HG03571 (cell line): ENCODE measurements around the gene AZU1.

Experiments used
- ATAC-seq: cut with Tn5 transposase; IDR thresholded peaks from one replicate; pipeline ENCODE4 v1.9.1; 2021; ENCODE audit not compliant: unreplicated experiment

The AZU1 gene

DNA sequence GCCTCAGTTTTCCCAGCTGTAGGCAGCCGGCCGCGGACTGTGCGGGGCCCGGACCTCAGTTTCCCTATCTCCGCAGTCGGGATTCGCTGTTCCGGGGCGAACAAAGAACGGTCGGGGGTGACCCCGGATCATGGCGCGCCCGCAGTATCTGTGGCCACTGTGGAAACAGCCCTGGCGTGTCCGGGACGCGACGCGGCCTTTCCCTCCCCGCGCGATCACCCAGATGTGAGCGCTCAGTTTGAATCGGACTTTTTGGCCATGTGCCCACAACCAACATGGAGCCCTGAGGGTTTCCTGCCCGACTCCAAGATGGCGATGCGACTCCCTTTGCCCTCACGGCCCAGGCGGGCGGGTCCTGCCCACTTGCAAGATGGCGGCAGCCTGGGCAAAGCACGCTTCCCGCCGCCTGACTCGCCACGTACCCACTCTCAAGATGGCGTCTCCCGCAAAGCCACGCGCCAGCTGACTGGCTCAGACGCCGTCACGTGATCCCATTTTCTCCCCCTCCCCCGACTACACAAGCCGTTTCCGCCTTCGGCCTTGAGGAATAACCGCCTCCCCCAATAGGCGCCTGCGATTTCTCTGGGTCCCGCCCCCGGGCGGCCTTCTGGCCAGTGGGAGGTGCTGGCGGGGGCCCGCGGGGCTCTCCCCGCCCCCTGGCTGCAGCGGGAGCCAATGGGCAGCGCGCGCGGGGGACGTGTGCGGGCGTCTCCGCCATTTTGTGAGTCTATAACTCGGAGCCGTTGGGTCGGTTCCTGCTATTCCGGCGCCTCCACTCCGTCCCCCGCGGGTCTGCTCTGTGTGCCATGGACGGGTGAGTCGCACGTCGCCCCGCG lies 30.7 kb upstream of the AZU1 start, which contains the start of gene PTBP1:
PTBP1 (plus strand) TSS at position 761 of the 836 bp plus-strand sequence; CDS start at position 807, 46 bp downstream.
- ATAC-seq = peak; percentile 68

DNA sequence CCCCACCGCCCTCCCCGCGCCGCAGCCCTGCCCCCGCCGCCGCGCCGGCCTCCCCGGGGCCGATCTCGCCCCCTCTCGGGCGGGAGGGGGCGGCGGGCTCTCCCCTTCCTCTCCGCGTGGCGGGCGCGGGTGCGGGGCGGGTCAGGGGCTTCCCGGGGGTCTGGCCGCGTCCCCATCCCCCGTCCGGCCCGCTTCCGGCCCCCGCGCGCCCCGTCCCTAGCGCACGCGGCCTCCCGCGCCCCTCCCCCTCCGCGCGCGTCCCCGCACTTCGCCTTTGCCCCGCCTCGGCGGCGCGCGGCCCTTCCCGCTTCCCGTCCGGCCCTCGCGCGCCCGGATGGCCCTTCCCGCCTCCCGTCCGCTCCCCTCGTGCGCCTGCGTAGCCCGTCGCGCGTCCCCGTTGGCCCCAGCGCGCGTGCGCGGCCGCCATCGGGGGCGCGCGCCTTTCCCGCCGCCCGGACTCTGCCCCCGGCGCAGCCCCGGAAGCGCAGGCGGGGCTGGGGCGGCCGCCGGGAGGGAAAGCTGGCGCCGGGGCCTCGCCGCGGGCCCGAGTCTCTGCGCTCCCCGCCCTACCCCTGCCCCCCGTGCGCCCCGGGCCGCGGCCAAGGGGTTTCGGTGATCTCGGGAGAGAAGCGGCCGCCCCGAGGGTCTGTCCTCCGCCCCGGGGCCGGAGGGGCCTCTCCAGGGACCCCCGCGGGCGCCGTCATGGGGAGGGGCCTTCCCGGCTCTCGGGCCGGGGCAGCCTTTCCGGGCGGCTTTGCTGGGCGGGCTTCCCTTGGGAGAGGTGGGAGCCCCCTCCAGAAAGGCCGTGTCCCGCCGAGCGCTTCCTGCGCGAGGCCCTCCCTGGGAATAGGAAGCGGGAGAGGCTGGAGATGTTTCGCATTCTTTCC lies 29.9 kb upstream of the AZU1 start:
- ATAC-seq = peak; percentile 35

DNA sequence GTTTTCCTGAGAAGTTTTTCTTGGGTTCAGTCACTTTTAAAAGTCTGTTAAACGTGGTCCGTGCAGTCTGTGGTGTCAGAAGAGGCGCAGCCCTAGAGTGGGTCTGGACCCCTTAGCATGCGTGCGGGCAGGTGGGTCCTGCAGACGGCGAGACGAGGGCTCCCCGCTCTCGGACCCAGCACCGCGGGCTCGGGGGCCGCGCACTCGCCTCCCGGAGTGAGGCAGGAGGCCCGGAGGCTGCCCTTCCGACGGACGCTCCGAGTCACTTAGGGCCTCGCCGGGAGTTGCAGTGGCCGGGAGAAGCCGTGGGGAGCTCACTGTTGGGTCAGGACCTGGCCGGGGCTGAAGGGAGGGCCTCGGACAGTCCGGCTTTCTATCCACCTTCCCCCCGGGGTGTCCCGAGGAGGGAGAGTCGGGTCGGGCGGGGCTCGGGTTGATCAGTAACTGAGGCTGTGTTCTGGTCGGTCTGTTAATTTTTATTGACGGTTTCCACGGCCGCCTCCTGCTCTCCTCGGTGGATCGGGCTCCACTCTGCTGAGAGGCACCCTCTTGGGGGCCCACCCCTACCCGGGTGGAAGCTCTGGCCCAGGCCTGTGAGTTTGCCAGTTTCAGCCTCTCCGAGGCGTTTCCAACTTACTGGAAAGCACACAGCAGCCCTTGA lies 29.1 kb upstream of the AZU1 start:
- no peak for ATAC-seq

DNA sequence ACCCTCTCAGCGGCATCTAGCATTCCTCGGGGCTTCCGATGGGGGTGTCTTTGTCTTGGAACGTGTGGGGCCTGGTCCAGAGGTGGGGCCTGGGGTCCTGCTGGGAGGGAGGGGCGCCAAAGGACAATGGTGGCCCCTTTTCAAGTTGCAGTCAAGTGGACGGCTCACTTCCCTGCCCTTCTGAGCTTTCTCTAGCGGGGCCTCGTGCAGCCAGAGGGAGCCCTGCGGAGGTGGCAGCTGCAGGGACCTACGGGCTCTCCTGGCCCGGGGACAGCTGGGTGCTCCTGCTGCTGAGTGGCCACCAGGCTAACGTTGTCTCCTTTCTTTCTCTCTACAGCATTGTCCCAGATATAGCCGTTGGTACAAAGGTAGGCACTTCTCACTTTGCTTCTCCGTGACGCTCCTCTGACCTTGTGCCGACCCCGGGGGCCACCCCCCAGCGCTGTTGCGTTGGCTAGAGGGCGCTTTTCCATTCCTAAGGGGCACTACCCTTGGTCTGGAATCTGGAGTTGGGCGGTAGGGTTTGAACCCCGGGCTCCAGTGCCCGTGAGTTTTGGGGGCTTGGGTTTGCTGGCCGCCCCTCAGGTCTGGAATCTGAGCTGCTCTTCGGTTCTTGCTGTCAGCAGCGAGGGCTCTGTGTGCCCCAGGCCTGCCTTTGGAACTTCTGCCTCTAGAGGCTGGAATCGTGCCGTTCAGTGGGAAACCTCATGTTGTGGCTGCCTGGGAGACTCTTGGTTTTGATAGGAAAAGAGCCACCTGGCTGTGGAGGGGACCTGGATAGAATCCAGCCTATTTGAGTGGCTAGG lies 28.4 kb upstream of the AZU1 start:
- no peak for ATAC-seq

DNA sequence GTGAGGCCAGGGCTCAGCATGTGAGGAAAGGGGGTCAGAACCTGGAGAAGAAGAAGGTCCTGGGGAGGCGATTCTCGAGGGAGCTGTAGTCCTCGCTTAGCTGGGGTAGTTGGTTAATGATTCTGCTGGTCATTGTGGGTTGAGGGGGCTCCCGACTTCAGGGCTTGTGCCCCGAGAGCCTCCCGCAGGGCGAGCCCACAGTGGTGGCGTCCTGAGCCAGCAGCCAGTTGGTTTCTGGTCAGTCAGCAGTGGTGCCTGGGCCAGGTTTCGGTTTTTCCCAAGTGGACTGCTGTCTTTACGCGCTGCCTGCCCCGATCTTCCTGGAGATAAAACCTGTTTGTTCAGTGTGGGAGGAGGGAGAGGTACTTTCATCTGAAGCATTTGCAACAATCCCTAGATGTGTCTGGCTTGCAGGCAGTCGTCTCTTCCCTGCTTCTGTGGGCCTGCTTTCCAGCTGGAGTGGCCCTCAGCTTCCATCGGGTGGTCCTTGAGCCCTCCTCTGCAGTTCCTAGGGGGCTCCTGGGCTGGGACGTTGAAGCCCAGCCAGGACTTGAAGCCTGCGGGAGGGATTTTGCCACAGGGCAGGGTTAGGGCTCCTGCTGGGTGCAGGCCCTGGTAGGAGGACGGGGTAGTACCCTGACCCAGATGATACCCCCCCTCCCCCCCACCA lies 27.1 kb upstream of the AZU1 start:
- no peak for ATAC-seq

DNA sequence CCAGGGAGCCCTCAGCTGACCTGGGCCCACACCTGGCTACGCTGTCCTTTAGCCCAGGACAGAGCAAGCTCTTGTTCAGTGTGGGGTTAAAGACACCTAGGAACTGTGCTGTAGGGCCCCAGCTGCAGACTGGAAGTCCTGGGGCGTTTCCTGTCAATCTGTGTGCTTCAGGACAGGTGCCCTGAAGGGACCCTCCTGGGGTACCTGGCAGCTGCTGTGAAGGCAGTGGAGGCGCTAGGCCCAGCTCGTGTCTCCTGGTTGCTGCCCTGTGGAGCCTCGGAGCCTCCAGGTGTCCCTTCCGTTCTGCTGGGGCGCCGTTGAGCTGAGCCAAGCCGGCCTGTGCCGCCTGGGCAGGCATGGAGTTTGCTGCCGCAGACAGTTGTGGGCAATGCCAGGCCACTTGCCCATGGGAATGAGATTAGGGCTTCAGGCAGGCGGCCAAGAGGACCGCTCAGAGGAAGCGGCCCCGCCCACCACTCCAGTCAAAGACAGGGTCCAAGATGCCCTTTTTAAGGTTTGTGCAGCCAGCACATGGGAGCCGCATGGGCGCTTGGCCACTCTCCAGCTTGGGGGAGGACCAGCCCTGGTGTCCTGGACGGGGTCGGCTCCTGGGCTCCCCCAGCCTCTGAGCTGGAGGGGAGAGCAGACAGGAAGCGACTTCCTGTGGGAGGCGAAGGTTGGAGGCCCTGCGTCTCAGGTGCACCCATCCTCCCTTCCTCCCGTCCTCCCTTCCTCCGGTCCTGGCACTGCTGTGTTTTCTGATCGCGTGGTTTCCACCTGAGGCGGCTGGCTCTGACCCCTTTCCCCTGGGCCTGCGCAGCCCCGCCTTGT lies 26.4 kb upstream of the AZU1 start:
- no peak for ATAC-seq

DNA sequence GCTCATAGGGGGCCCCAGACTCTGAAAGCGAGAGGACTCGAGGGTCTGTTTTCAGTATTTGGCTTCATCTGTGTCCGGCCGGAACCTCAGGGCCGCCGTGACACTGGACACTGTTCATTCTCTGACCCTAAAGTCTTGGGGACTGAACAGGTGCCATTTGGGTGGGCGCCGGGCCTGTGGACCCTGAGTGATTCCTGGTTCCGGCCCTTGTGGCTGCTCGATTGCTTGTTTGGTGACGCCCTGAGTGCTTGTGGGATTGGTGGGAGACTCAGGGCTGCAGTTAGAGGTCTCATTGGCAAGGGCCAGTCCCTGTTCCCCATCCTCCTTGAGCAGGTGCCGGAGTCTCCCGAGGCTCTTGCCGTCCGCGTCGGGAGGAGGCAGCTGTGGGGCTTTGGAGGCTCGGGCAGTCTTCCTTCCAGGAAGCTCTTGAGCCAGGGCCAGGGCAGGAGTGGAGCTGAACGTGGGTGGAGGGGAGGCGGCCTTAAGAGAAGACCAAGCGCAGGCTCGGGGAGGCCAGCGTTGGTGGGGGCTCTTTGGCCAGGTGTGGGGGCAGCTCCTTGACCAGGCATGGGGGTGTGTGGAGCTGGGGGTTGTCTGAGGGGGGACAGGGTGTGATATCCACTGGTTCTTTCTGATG lies 25.7 kb upstream of the AZU1 start:
- no peak for ATAC-seq

DNA sequence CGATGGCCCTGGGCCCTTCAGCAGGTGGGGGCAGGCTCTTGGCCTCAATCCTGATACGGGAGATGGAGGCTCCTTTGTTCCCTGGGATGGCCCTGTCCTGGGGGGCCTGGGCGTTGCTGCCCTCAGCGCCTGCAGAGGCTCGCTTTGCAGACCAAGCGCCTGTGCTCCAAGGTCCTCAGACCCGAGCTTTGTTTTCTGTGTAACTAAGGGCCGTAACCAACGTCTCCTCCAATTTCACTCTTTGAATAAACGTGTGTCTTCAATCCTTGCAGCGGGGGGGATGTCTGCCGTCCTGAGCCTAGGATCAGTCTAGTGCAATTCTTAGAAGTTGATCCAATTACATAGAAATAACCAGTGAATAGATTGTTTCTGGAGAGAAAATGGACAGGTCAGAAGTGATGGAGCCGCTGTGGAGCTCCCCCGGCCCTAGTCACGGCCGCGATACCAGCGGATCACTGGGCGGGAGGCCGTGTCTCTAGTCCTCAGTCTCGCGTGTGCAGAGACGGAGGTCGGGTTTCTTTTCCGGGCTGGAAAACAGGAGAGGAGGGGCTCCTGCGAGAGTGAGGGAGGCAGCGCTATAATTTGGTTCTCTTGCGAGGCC lies 25.0 kb upstream of the AZU1 start:
- ATAC-seq = no peak

DNA sequence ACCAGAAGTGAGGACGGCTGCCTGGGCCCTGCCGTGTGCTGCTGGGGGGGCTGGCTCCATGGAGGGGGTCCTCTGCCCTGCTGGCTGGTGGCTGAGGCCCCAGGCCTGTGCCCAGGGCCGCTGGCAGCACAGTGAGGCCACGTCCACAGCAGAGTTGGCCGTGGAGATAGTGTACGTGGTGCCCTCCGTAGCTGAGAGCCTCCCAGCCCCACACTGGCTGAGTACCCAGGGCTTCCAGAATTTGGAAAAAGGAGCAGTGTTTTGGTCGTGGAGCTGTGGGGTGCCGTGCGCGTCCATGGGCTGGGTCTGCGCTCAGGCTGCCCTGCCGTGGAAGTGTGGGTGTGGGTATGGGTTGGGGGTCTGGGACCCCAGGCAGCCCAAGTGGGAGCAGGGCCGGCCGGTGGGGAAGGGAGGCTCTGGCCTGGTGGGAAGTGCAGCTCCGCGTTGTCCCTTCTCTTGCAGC lies 24.5 kb upstream of the AZU1 start:
- ATAC-seq = no peak

DNA sequence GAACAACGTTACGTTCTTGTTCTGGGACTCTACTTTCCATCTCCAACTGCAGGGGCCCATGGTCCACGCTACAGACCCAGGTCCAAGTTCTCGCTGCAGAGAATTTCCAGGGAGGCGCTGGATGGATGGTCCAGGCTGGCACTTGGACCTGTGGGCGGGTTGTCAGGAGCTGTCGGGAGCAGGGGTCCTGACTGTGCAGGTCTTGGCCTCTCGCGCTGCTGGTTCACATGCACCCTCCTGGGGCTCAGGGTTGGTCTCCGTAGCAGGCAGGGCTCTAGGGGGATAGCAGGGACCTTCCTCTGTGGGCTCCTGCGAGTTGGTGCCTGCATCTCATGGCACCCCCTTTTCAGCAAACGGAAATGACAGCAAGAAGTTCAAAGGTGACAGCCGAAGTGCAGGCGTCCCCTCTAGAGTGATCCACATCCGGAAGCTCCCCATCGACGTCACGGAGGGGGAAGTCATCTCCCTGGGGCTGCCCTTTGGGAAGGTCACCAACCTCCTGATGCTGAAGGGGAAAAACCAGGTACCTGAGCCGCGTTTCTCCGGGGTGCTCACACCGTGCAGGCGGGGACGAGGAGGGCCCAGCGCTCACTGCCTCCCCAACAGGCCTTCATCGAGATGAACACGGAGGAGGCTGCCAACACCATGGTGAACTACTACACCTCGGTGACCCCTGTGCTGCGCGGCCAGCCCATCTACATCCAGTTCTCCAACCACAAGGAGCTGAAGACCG lies 23.8 kb upstream of the AZU1 start:
- ATAC-seq = no peak

DNA sequence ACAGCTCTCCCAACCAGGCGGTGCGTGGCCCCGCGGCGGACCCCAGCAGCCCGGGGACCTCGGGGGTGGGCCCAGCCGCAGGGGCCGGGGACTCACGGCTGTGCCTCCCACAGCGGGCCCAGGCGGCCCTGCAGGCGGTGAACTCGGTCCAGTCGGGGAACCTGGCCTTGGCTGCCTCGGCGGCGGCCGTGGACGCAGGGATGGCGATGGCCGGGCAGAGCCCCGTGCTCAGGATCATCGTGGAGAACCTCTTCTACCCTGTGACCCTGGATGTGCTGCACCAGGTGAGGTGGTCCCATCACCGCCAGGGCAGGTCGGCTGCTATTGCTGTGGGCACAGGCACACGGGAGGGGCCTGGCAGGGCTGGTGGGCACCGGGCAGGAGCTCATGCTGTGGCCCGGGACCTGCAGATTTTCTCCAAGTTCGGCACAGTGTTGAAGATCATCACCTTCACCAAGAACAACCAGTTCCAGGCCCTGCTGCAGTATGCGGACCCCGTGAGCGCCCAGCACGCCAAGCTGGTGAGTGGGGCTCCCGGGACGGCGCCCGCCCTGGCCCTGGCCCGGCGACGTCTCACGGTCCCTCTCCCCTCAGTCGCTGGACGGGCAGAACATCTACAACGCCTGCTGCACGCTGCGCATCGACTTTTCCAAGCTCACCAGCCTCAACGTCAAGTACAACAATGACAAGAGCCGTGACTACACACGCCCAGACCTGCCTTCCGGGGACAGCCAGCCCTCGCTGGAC lies 23.0 kb upstream of the AZU1 start:
- no peak for ATAC-seq

DNA sequence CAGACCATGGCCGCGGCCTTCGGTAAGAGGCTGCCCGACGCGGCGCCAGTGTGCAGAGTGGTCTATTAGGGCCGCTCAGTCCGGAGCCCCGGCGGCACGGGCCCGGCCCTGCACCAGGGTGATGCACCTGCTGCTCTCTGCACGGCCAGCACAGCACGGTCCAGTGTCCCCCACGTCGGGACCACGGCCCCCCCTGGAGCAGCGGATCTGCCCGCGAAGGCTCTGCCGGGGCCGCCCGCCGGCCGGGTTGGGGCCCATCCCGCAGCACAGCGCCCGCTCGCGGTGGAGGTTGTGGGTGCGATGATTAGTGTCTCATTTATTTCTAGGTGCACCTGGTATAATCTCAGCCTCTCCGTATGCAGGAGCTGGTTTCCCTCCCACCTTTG lies 22.5 kb upstream of the AZU1 start:
- no peak for ATAC-seq

DNA sequence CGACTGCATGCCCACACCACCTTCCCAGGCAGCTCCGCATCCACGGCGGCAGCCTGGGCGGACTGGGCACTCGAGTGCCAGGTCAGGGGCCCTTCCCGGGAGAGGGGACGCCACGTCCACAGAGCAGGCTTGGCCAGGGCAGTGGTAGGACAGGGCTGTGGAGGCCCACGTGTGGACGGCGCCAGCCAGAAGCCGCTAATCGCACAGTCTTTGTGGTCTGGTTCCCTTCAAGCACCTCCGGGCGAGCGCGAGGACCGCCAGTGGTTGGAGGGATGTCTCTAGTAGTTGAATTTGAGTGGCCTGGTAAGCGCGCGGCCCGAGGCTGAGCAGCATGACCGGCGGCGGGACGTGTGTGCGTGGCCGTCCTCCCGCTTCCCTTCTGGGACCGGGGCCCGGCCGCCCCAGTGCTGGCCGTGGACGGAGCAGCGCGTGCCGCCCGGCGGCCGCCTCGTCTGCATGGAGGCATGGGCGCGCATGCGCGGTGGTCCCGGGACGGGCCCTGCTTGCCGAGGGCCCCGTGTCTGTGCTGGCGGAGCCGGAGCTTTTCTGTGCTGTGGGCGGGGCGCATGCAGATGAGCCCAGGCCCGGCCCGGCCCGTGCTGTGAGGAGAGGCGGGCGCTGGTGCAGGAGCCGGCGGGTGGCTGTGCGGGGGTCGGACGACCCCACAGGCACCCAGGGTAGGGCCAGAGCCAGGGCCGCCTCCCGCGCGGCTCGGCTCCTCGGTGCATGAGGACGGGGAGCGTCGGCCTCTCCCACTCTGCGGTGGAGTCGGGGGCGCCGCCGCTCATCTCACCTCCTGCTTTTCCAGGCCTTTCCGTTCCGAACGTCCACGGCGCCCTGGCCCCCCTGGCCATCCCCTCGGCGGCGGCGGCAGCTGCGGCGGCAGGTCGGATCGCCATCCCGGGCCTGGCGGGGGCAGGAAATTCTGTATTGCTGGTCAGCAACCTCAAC lies 21.8 kb upstream of the AZU1 start:
- ATAC-seq = no peak

DNA sequence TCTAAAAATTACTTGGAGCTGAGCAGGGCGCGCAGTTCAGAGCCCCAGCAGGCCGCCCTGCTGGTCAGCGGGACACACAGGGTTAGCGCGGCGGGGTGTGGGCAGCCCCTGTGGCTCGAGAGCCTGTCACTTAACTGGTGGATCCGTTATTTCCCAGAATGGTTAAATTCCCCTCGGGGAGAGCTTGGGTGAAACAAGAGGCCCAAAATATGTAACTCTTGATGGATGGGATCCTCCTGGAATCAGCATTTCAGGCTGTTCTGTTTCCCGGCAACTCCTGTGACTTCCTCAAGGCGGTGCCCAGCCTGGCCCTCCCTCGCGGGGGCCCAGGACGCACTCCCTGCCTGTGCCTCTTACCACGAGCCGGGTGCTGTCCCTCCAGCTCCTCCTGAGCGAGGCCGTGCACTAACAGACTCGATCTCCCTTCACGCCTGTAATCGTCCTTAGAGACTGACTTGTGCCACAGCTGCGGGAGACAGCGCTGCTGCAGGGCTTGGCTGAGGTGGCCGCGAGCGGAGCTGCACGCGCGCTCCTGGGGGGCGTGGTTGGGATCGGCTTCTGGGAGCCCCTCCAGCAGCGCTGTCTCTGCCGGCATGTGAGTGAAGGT lies 20.7 kb upstream of the AZU1 start:
- ATAC-seq = no peak
